ENCODE measurements around the gene EIF4A3. TPM values are rescaled to one million over a fixed set of nuclear protein-coding genes. Genes with fewer than 3 reads are reported as not detected.

EIF4A3 gene
- total and polyA plus RNA-seq, 4 donors = 29.0 to 35.1 (median 33.4) TPM

DNA sequence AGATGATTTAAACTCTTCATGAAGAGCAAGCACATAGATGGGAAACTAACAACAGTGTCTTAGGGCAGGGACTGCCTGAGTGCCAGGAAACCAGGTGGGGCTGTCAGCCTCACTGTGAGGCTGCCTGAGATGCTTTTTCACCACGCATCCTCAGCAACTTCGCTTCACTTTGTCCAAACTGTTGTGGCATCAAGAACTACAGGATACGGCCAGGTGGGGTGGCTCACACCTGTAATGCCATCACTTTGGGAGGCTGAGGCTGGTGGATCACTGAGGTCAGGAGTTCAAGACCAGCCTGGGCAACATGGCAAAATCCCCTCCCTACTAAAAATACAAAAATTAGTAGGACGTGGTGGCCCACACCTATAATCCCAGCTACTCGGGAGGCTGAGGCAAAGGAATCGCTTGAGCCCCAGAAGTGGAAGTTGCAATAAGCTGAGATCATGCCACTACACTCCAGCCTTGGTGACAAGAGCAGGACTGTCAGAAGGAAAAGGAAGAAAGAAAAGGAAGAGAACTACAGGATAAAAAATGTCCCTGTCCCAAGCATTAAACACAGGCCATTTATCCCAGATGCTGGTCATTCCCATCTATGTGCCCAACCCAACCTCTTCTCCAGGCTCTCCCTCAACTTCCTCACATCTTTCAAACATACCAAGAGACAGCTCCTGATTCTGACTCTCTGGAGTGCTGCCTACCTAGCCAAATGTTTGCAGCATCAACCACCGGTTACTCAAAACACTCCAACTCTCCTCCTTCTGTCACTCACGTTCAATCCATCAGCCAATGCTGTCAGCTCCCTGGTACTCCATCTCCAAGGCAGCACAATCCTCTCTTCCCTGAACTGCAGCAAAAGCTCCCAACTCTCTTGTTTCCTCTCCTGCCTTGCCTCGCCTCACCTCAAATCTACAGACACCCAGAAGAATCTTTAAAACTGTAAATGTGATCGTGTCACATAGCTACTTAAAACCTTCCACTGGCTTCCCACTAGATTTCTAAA is 1.6 kb downstream of the EIF4A3 start:
- H3K27ac ChIP-seq (ENCODE audit: low read depth in 1 of 2, low read length in 2 of 2) = no peak overlapping the region
- H3K4me3 ChIP-seq (ENCODE audit: low read depth in 1 of 3, low read length in 3 of 3) = peak overlapping the region; percentile 67 to 96 (median 94)
- TF ChIP-seq SP1 (IDR thresholded peaks at IDR 0.05) (no peak), RAD21 (IDR thresholded peaks at IDR 0.05) (no peak), TAF1 (conservative IDR thresholded peaks at IDR 0.05) (no peak), FOXA1 (IDR thresholded peaks at IDR 0.05) (no peak), JUND (IDR thresholded peaks at IDR 0.05) (no peak), RXRA (IDR thresholded peaks at IDR 0.05) (no peak), EGR1 (IDR thresholded peaks at IDR 0.05; ENCODE audit: low read depth in 2 of 2) (no peak), HNF4A (conservative IDR thresholded peaks at IDR 0.05) (no peak), HNF4G (IDR thresholded peaks at IDR 0.05) (no peak)
- TF ChIP-seq, protein P1, sequence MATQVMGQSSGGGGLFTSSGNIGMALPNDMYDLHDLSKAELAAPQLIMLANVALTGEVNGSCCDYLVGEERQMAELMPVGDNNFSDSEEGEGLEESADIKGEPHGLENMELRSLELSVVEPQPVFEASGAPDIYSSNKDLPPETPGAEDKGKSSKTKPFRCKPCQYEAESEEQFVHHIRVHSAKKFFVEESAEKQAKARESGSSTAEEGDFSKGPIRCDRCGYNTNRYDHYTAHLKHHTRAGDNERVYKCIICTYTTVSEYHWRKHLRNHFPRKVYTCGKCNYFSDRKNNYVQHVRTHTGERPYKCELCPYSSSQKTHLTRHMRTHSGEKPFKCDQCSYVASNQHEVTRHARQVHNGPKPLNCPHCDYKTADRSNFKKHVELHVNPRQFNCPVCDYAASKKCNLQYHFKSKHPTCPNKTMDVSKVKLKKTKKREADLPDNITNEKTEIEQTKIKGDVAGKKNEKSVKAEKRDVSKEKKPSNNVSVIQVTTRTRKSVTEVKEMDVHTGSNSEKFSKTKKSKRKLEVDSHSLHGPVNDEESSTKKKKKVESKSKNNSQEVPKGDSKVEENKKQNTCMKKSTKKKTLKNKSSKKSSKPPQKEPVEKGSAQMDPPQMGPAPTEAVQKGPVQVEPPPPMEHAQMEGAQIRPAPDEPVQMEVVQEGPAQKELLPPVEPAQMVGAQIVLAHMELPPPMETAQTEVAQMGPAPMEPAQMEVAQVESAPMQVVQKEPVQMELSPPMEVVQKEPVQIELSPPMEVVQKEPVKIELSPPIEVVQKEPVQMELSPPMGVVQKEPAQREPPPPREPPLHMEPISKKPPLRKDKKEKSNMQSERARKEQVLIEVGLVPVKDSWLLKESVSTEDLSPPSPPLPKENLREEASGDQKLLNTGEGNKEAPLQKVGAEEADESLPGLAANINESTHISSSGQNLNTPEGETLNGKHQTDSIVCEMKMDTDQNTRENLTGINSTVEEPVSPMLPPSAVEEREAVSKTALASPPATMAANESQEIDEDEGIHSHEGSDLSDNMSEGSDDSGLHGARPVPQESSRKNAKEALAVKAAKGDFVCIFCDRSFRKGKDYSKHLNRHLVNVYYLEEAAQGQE (IDR thresholded peaks at IDR 0.05) = no peak
- WGBS = 61% methylated on average over 10 of the region's 10 CpGs
- no peaks in the 10 kb centered on the region for H3K27me3 ChIP-seq (ENCODE audit: control insufficient read depth in 4 of 4, insufficient read depth in 4 of 4, low read length in 3 of 4)
- no peak for DNase-seq (ENCODE audit: low spot score)
- H3K9ac ChIP-seq (ENCODE audit: low read depth in 1 of 2, low read length in 2 of 2) = peak overlapping the region in 1 of 2 donors; percentile 82
- peaks cover 8 to 23% (median 20%) of the 10 kb centered on the region in 4 donors for H3K4me1 ChIP-seq (ENCODE audit: control insufficient read depth in 4 of 4, insufficient read depth in 4 of 4, low read length in 3 of 4)
- H3K9me3 ChIP-seq (ENCODE audit: control insufficient read depth in 4 of 4, low read length in 3 of 4) = no peaks in the 10 kb centered on the region
- H3K36me3 ChIP-seq (ENCODE audit: control insufficient read depth in 4 of 4, insufficient read depth in 3 of 4, low read depth in 1 of 4, low read length in 3 of 4) = peaks cover 2 to 35% (median 19%) of the 10 kb centered on the region in 4 donors

DNA sequence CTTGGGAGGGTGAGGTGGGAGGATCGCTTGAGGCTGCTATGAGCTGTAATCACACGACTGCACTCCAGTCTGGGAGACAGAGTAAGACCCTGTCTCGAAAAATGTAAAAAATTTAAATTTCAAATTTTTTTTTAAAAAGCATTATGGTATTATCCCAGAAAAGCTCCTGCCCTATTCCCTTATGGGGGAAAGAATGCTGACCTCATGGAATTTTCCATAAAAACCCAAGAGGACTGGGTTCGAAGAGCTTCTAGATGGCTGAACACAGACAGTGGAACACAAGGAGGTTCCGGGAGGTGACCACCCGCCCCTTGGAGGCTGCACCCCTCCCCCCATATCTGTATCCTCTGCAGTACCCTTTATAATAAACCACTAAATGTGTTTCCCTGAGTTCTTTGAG is 4.0 kb downstream of the EIF4A3 start:
- H3K9me3 ChIP-seq (ENCODE audit: control insufficient read depth in 4 of 4, low read length in 3 of 4) = no peaks in the 10 kb centered on the region
- no peak overlapping the region for H3K27ac ChIP-seq (ENCODE audit: low read depth in 1 of 2, low read length in 2 of 2)
- H3K4me3 ChIP-seq (ENCODE audit: low read depth in 1 of 3, low read length in 3 of 3) = no peak overlapping the region
- no peak overlapping the region for H3K9ac ChIP-seq (ENCODE audit: low read depth in 1 of 2, low read length in 2 of 2)
- H3K27me3 ChIP-seq (ENCODE audit: control insufficient read depth in 4 of 4, insufficient read depth in 4 of 4, low read length in 3 of 4) = no peaks in the 10 kb centered on the region
- DNase-seq (ENCODE audit: low spot score) = no peak
- no peak for TF ChIP-seq RXRA (IDR thresholded peaks at IDR 0.05)
- TF ChIP-seq, protein P2, sequence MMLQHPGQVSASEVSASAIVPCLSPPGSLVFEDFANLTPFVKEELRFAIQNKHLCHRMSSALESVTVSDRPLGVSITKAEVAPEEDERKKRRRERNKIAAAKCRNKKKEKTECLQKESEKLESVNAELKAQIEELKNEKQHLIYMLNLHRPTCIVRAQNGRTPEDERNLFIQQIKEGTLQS (IDR thresholded peaks at IDR 0.05) = no peak
- TF ChIP-seq, protein P1 (IDR thresholded peaks at IDR 0.05) = no peak
- no peak for TF ChIP-seq FOXA2 (IDR thresholded peaks at IDR 0.05)
- TF ChIP-seq YY1 (IDR thresholded peaks at IDR 0.05) = no peak
- no peak for TF ChIP-seq HNF4G (IDR thresholded peaks at IDR 0.05)
- TF ChIP-seq, protein P3, sequence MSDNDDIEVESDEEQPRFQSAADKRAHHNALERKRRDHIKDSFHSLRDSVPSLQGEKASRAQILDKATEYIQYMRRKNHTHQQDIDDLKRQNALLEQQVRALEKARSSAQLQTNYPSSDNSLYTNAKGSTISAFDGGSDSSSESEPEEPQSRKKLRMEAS (IDR thresholded peaks at IDR 0.05) = no peak
- no peak for TF ChIP-seq SP1 (IDR thresholded peaks at IDR 0.05)
- no peak for TF ChIP-seq RAD21 (IDR thresholded peaks at IDR 0.05)
- no peak for TF ChIP-seq GABPA (IDR thresholded peaks at IDR 0.05 in 1 of 2, conservative IDR thresholded peaks at IDR 0.05 in 1 of 2)
- TF ChIP-seq HNF4A (conservative IDR thresholded peaks at IDR 0.05) = no peak
- no peak for TF ChIP-seq JUND (IDR thresholded peaks at IDR 0.05)
- no peak for TF ChIP-seq EGR1 (IDR thresholded peaks at IDR 0.05; ENCODE audit: low read depth in 2 of 2)
- H3K36me3 ChIP-seq (ENCODE audit: control insufficient read depth in 4 of 4, insufficient read depth in 3 of 4, low read depth in 1 of 4, low read length in 3 of 4) = peaks cover 16 to 58% (median 41%) of the 10 kb centered on the region in 4 donors
- H3K4me1 ChIP-seq (ENCODE audit: control insufficient read depth in 4 of 4, insufficient read depth in 4 of 4, low read length in 3 of 4) = peaks cover 5 to 17% (median 16%) of the 10 kb centered on the region in 4 donors
- 96% methylated on average over 6 of the region's 6 CpGs for WGBS

Measured in liver (tissue), 9 donors.